WI38 (cell line): ENCODE results near the gene DIAPH3.

Source experiments
- H3K4me3 ChIP-seq: 2 replicates; pipeline ENCODE4 v1.5.1; 2011; ENCODE audit warnings: low read depth, mild to moderate bottlenecking, control low read depth, low read length
- TF ChIP-seq, protein P1 (sequence below): IDR thresholded peaks from 2 replicates; pipeline ENCODE4 v1.5.1; 2012; ENCODE audit warnings: low read depth, mild to moderate bottlenecking, control low read depth, low read length

DIAPH3 gene

DNA sequence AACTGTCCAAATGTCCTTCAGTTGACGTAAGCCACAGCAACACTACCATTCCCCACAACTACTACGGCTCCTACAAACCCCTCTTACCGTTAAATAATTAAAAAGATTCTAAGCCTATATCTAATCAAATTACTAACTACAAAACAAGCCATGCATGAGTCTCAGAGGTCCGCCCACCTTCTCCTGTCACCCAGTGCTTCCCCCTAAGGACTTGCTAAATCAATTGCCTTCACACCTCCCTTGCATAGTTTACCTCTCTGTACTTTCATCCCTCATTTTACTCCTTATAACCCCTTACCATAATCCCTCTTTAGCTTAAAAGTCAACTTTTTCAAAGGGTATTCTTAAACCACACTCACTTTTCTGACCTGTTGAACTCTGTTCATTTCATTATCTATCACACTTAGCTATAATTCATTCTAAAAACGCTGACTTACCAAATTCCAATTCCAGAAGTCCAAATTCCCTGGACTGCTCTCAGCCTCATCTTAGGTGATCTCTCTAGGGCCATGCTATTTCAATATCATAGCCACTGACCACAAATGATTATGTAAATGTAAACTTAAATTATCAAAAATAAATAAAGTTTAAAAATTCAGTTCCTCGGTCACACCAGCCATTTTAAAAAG is 187.8 kb downstream of the DIAPH3 start:
- TF ChIP-seq, protein P1, sequence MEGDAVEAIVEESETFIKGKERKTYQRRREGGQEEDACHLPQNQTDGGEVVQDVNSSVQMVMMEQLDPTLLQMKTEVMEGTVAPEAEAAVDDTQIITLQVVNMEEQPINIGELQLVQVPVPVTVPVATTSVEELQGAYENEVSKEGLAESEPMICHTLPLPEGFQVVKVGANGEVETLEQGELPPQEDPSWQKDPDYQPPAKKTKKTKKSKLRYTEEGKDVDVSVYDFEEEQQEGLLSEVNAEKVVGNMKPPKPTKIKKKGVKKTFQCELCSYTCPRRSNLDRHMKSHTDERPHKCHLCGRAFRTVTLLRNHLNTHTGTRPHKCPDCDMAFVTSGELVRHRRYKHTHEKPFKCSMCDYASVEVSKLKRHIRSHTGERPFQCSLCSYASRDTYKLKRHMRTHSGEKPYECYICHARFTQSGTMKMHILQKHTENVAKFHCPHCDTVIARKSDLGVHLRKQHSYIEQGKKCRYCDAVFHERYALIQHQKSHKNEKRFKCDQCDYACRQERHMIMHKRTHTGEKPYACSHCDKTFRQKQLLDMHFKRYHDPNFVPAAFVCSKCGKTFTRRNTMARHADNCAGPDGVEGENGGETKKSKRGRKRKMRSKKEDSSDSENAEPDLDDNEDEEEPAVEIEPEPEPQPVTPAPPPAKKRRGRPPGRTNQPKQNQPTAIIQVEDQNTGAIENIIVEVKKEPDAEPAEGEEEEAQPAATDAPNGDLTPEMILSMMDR, result no peak
- no peak overlapping the region for H3K4me3 ChIP-seq

DNA sequence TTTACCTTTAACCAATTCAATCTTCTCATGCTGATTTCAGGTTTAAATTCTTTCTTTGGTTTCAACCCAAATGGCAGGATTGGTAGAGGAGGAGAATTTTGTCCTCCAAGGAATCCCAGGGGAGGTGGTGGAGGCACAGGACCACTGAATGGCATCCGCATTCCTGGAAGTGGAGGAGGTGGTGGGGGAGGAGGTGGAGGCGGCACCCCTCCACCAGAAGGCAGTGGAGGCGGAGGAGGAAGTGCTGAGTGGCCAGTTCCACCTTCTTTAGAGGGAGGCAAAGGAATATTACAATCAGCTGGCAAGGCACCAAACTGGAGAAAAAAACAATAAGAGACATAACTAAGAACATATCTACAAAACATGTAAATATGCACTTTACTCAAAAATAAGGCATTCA is 192.9 kb downstream of the DIAPH3 start:
- TF ChIP-seq, protein P1, result no peak
- no peak overlapping the region for H3K4me3 ChIP-seq

DNA sequence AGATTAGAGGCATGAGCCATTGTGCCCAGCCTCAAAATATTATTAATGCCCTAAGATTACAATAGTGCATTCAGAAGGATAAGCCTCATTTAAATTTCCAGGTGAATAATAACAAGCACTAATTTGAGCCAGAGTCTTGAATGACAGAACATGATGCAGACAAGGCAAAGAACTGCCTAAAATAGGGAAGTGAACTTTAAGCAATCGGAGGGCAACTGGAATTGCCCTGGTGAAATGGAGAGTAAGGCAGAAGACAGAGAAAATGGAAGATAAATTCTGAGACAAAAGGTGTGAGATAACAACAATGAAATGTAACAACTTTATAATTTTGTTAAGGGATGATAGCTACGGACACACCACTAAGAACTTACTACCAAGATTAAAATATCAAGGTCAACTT is 199.9 kb downstream of the DIAPH3 start:
- TF ChIP-seq, protein P1, result no peak
- H3K4me3 ChIP-seq, result no peak overlapping the region

DNA sequence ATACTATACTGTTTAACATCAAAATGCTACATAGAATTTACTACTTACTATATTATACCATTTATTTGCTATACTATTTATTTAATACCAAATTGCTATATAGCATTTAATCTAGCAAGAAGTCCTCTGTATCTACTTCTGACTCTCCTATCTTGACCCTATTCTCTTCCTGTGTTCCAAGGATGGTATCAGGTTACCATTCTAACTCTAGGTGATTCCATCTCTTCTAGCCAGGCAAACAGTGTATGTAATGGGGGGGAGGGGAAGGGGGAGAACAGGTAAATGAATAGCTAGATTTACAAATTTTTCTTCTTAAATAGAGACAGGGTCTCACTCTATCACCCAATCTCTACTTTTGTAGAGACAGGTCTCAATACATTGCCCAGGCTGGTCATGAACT is 200.3 kb downstream of the DIAPH3 start:
- H3K4me3 ChIP-seq, result no peak overlapping the region
- TF ChIP-seq, protein P1, result no peak

DNA sequence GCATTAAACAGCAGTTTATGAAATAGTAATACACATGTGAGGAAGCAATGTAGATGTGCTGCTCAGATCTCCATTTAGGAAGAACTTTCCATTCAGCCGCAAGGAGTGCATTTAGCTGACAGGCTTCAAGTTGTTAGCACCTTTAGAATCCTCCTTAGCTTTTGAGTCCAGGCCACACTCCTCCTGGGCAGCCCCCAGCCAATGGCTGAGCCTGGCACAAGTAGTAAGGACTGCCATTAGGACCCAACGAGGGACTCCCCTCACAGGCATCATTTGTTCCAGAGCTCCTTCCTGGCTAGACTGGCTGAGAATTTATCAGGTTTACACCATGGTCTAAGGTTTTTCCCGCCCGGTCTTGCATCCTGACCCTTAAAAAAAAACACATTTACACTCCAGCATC is 201.4 kb downstream of the DIAPH3 start:
- no peak overlapping the region for H3K4me3 ChIP-seq
- TF ChIP-seq, protein P1, result no peak

DNA sequence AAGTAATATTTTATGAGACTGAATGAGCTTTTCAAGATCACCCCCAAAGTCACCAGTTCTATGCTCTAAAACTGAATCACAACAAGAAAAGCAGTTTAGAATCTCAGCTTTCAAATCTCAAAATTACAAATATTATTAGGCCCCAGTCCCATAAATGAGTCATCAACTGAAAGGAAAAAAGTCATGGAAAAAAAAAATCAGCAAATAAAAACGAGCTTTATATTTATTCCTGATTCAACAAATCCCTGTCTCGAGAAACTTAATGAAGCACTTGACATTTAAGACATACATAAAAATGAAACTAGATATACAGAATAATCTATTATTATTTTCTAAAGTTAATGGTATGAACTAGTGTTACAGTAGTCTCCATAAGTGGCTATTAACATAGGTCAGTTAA is 203.0 kb downstream of the DIAPH3 start:
- TF ChIP-seq, protein P1, result no peak
- H3K4me3 ChIP-seq, result no peak overlapping the region

DNA sequence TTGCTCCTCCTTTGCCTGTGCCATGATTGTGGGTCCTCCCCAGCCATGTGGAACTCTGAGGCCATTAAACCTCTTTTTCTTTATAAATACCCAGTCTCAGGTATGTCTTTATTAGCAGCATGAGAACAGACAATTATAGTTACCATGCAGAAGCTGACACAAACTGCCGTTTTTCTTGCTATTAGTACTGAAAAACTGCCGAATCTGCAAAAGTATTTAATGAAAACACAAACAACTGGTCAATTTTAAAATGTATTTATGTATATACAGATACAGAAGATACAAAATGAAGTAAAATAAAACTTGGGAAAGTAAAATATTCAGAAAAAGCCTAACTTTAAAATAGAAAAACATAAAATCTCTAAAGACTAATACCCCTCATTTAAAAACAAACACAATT is 206.3 kb downstream of the DIAPH3 start:
- TF ChIP-seq, protein P1, result no peak

More for the DNA sequence above, 206.3 kb downstream of the DIAPH3 start:
- H3K4me3 ChIP-seq, result no peak overlapping the region
